Jurkat, Clone E6-1 (cell line): Measurements from ENCODE around the gene UXT.

Source experiments
- DNase-seq: peaks from one replicate; pipeline ENCODE4 v3.0.0-alpha.2; 2011; ENCODE audit warnings: low read depth, low spot score
- H3K4me3 ChIP-seq: 2 replicates; pipeline ENCODE4 v1.5.1; 2011; ENCODE audit warnings: mild to moderate bottlenecking, low read length, control low read depth, moderate library complexity

The UXT gene

DNA sequence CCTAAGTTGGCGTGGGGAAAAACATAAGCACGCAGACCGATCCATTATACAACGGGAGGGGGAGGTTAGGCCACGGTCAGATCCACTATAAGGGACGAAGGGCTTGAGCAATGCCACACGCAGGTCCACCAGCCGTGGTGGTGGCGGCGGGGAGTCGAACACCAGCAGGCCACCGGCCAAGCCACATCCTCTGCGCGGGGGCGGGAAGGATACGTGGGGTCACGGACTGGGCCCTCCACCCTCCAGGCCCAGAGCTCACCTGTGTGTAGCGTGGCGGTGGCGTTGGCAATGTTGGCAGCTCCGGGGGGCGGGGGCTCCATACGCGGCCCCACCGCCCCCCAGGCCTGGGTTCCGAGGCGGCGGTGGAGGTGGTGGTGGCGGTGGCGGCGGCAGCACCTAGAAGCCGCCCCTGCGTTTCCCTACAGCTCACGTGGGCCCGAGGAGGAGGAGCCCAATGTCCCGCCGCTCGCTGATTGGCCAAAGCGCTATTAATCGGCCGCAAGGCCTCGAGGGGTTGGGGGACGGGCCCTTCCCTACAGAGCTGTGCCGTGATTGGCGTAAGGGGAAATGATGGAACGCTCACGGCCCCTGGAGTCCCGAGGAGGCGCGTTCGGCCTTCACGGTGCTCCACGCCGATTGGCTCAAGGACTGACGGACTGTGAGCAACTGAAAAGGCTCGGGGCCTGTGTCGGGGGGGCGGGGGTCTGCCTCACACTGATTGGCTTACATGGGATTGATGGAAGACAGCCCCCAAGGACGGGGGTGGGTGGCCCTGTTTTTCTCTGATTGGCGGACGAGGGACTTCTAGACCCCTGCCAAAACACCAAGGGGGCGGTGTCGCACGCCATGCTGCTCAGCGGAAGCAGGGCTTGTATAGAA lies 8.6 kb downstream of the UXT start, which contains the start of gene ELK1:
Gene ELK1 (minus strand): TSS at position 400 of the 879 bp plus-strand sequence. CDS start 9,122 bp downstream, outside the sequence.
- peak within 1 kb of the TSS; percentile 73 for H3K4me3 ChIP-seq
- peak; percentile 96 for DNase-seq

DNA sequence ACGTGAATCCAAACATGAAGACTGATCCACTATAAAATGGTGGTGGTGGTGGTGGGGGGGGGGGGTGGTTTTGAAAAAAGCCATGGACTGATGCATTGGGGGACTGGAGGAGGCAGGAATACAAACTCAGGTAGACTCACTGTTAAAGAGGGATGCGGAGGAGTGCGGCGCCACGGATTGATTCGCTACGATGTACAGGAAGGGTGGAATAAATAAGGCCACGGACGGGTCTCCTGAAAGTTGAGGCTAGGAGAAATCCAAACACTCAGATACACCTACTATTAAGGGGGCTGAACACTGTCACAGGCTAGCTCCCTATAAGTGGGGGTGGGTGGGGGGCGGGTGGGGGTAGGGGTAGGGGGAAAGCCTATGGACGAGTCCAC lies 9.2 kb downstream of the UXT start:
- peak overlapping the region; percentile 73 for H3K4me3 ChIP-seq
- DNase-seq = no peak

- peak overlapping the region; percentile 73 for H3K4me3 ChIP-seq
- DNase-seq = no peak
Observed at GRCh38 chrX:47649271-47649670, 9.7 kb downstream of the UXT start.

DNA sequence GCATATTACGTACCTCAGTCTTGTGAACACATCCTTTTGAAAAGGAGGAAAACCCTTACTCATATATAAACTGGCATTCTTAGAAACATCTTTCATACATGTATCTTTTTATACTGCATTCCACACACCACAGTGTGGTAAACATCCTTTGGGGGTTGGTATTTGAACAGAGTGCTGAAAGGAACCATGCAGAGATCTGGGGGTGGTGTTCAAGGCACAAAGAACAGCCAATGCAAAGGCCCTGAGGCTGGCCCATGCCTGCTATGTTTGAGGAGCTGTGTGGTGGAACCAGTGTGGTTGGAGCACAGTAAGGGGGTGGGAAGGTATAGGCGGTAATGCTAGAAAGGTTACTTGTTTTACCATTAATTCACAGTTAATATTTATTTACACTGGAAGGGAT lies 10.6 kb downstream of the UXT start:
- no peak for DNase-seq
- H3K4me3 ChIP-seq = no peak overlapping the region

DNA sequence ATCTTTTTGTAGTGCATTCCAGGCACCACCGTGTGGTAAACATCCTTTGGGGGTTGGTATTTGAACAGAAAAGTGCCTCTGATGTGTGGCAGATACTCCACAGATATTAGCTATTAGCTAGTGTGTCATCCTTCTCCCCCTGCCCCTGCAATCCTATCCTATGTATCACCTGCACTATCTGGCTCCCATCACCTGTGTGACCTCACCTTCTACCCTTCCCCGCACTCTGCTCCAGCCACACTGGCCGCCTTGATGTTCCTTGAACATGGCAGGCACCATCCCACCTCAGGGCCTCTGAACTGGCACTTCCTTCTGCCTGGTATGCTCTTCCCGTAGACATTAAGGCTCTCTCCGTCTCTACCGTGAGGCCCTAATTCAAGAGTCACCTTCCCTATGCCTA lies 12.3 kb downstream of the UXT start:
- H3K4me3 ChIP-seq = no peak overlapping the region
- DNase-seq = no peak

- DNase-seq = no peak
Observed at GRCh38 chrX:47645530-47645929, 13.4 kb downstream of the UXT start.

DNA sequence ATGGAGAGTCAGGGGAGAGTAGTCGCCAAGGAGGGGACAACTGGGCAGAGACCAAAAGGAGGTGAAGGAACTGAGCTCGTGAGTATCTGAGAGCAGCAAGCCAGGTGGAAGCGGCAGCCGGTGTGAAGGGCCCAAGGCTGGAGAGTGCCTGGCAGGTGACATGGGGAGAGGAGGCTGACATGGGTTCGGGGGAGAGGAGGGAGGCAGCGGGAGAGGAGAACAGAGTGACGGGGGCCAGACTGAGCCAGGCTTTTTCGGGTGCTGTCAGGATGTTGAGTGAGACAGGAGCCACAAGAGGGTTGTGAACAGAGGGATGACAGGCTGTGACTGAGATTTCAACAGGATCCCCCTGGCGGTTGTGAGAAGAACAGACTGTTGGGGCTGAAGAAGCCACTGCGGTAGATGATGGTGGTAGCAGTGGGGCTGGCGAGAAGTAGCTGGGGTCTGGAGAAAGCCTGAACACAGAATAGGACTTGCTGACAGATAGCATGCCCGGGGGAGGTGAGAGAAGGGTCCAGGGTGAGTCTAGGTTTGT lies 14.4 kb downstream of the UXT start:
- peak; percentile 42 for DNase-seq
- no peak overlapping the region for H3K4me3 ChIP-seq

More at GRCh38 chrX:47645530-47645929, 13.4 kb downstream of the UXT start:
- no peak overlapping the region for H3K4me3 ChIP-seq

GRCh38 chrX:47643926-47644325 lies 15.1 kb downstream of the UXT start:
- H3K4me3 ChIP-seq = no peak overlapping the region
- no peak for DNase-seq

GRCh38 chrX:47638816-47639215 lies 20.2 kb downstream of the UXT start:
- DNase-seq = no peak
- no peak overlapping the region for H3K4me3 ChIP-seq

DNA sequence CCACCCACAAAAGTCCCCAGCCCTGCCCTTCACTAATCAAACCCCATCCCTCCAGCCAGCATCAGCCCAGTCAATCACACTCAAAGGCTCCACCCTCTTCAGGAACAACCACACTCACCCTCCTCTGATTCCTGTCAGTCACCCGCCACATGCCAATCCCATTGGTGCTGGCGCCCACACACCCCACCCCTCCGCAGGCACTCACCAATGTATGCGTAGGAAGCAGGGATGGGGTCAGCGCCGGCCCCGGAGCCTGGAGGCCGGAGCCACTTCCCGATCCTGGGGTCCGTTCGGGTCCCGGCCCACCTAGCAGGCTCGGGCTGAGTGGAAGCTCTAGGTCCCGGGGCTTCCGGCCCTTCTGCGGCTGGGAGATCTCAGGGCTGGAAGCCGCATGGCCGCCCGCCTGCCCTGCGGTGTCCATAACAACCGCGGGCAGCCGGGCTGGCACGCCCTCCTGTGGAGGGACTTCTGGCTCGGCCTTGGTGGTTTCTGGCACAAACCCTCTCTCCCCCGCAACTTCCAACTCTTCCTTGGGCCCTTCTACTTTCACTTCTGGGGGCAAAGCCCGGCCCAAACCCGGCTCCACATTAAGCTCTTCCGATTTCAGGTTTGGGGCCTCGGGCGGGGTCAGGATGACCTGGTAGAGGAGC lies 21.3 kb downstream of the UXT start:
- no peak overlapping the region for H3K4me3 ChIP-seq
- DNase-seq = no peak

DNA sequence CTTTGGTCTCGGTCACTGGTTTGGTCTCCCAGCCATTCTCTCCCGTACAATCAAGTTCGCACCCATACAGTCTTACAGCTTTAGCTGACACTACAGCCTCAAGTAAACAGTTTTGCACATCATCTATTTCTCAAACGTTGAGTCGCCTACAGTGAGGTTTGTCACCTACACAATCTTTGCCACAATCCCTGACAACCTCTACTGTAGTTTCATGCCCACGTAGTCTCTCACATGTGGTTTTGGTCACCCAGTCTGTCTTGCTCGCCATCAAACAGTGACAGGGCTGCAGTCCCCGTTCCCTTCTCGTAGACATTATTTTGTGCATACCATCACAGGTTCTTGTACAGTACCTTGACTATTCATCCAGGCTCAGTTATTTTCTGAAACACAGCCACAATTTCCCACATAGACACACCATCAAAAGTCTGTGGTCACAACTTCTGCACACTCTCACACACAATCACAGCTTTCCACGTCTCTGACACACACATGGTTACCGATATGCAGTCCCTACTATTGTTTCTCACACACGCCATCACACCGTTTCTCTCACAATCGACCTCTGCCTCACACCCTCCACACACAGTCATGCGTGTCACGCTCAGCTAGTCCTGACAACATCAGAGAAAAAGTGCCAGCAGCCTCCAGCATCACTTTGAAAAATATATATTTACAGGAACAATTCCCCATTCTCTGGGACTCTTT lies 24.0 kb downstream of the UXT start:
- DNase-seq = no peak
- no peak overlapping the region for H3K4me3 ChIP-seq

DNA sequence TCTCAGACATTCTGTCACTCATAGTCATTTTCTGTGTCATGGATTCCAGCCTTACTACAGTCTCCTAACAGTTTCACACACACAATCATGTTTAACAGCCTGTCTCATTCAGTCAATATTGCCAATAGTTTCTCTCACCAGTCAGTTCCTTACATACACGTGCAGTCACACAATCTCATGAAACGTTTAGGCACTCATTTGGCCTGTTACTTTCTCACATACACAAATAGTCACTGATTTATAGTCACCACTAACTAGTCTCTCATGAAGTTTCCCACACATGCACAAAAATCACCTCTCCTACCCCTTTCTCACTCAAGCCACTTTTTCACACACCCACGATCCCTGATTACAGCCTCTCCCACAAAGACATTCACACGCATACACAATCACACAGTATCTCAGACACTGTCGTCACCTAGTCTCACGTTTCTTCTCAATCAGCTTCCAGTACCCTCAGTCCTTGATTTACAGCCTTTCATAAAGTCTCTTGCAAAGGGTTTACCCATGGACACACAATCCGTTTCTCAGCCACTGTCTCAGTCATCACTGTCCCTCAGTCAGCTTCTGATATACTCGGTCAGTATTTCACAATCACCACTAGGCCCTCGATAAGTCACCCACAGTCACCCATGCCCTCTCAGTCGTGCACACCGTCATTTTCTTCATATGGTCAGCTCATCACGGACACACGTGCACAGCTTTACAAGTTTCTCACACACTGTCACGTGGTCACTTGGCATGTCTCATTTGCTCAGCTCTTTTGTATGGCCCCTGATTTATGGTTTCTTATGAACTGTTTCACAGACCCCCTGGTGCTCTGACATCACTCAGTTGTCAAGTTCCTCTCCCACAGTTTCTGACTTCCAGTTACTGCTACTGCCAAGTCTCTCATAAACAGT lies 25.0 kb downstream of the UXT start:
- DNase-seq = no peak
- H3K4me3 ChIP-seq = no peak overlapping the region

GRCh38 chrX:47632666-47633065 lies 26.3 kb downstream of the UXT start:
- H3K4me3 ChIP-seq = no peak overlapping the region
- DNase-seq = no peak

GRCh38 chrX:47631676-47632075 lies 27.3 kb downstream of the UXT start:
- H3K4me3 ChIP-seq = no peak overlapping the region
- no peak for DNase-seq

GRCh38 chrX:47629419-47630200 lies 29.4 kb downstream of the UXT start, which contains the start of gene CFP:
CFP (minus strand) TSS chrX:47629930; CDS start chrX:47629844, 86 bp downstream.
- DNase-seq = no peak

DNA sequence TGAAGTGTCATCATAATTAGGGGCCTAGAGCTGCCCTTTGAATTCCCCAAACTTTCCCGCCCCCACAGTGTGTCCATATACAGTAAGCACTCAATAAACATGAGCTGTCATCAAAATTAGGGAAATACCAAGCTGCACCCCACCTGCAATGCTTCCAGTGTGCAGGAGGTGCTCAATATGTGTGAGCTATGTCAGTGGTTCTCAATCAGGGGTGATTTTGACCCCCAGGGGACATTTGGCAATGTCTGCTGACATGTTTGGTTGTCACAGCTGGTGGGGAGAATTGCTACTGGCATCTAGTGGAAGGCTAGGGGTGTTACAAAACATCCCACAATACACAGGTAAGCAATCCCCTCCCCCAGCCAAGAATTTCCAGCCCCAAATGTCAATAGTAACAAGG lies 30.0 kb downstream of the UXT start:
- no peak overlapping the region for H3K4me3 ChIP-seq
- DNase-seq = no peak

More at GRCh38 chrX:47629419-47630200, 29.4 kb downstream of the UXT start, which contains the start of gene CFP:
- H3K4me3 ChIP-seq = no peak within 1 kb of the TSS

DNA sequence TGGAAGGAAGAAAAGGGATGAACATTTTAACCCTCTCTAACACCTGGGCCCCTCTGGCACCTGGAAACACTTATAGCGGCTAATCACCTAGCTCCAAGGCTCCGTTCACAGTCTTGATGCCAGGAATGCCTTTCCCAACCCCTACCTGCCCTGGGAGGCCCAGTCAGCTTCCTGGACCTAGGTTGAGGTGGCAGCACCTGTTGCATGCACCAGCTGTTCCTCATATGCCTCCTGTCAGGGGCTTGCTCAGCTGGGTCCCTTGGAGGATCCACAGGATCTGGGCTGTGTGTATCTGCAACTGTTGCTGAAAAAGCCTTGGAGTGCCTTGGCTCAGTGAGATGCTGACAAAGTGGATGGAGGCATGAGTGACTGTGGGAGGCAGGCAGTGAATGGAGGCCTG lies 33.6 kb downstream of the UXT start:
- no peak for DNase-seq
- no peak overlapping the region for H3K4me3 ChIP-seq

DNA sequence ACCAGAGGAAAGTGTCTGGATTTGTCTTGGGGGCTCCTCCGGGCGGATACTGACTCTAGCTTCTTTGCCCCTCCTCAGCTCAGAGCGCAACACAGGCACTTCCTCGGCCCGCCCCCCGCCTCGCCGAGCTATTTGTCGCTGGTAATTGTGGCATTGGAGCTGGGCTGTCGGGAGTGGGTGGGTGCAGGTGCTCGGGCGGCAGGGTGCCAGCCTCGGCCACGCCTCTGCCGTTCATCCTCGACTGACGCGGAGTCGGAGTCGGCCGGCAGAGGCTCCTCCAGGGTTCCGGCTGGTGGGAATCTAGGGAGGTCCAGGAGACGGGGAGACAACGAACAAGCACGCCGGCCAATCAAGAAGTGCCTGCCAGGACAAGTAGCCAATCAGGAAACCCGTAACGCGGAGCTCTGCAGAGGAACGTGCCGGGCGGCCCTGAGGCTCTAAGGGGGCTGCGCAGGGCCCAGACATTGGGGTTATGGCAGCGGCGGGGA lies 35.4 kb downstream of the UXT start:
- peak; percentile 77 for DNase-seq
- H3K4me3 ChIP-seq = peak overlapping the region; percentile 56
